ENCODE measurements around the gene TEX38.

The TEX38 gene

GRCh38 chr1:46639547-46639946 is 32.1 kb upstream of the TEX38 start:
- Histone ChIP-seq H3K4me1 (ENCODE audit: low read depth, poor library complexity, severe bottlenecking) (peaks cover 17% of the 10 kb centered on the region), H3K4me2 (no peak overlapping the region), H3K27me3 (ENCODE audit: insufficient read depth, low read depth) (no peaks in the 10 kb centered on the region), H4K20me1 (ENCODE audit: insufficient read depth) (no peaks in the 10 kb centered on the region), H3K36me3 (ENCODE audit: insufficient read depth) (no peaks in the 10 kb centered on the region), H2AFZ (ENCODE audit: low read depth) (no peak overlapping the region), H3K27ac (no peak overlapping the region), H3K9ac (no peak overlapping the region), H3K4me3 (IDR thresholded peaks at IDR 0.05; ENCODE audit: insufficient read depth, low read depth, low read length) (no peak overlapping the region), H3K79me2 (ENCODE audit: insufficient read depth, low read depth) (no peaks in the 10 kb centered on the region)
- no peak for TF ChIP-seq CTCF (conservative IDR thresholded peaks at IDR 0.05; ENCODE audit: low read depth, low read length)

- Histone ChIP-seq H3K27me3 (ENCODE audit: insufficient read depth, low read depth) (no peaks in the 10 kb centered on the region), H3K4me2 (no peak overlapping the region), H3K4me3 (IDR thresholded peaks at IDR 0.05; ENCODE audit: insufficient read depth, low read depth, low read length) (no peak overlapping the region), H4K20me1 (ENCODE audit: insufficient read depth) (no peaks in the 10 kb centered on the region), H3K9ac (no peak overlapping the region), H3K4me1 (ENCODE audit: low read depth, poor library complexity, severe bottlenecking) (peaks cover 17% of the 10 kb centered on the region), H2AFZ (ENCODE audit: low read depth) (no peak overlapping the region), H3K36me3 (ENCODE audit: insufficient read depth) (no peaks in the 10 kb centered on the region), H3K79me2 (ENCODE audit: insufficient read depth, low read depth) (no peaks in the 10 kb centered on the region), H3K27ac (no peak overlapping the region)
- no peak for TF ChIP-seq CTCF (conservative IDR thresholded peaks at IDR 0.05; ENCODE audit: low read depth, low read length)
Observed at GRCh38 chr1:46642115-46642680, 29.5 kb upstream of the TEX38 start.

GRCh38 chr1:46643368-46643775 is 28.3 kb upstream of the TEX38 start:
- no peak overlapping the region for H3K27ac ChIP-seq
- H3K4me3 ChIP-seq (IDR thresholded peaks at IDR 0.05; ENCODE audit: insufficient read depth, low read depth, low read length): no peak overlapping the region
- H3K4me1 ChIP-seq (ENCODE audit: low read depth, poor library complexity, severe bottlenecking): peaks cover 17% of the 10 kb centered on the region
- no peaks in the 10 kb centered on the region for H3K27me3 ChIP-seq (ENCODE audit: insufficient read depth, low read depth)
- H3K9ac ChIP-seq: no peak overlapping the region
- H3K36me3 ChIP-seq (ENCODE audit: insufficient read depth): no peaks in the 10 kb centered on the region
- H3K79me2 ChIP-seq (ENCODE audit: insufficient read depth, low read depth): no peaks in the 10 kb centered on the region
- H4K20me1 ChIP-seq (ENCODE audit: insufficient read depth): no peaks in the 10 kb centered on the region
- no peak for TF ChIP-seq CTCF (conservative IDR thresholded peaks at IDR 0.05; ENCODE audit: low read depth, low read length)
- peak overlapping the region; percentile 17; the same call in 1 of the 2 replicates for H3K4me2 ChIP-seq
- H2AFZ ChIP-seq (ENCODE audit: low read depth): no peak overlapping the region

GRCh38 chr1:46645815-46646214 is 25.8 kb upstream of the TEX38 start:
- H2AFZ ChIP-seq (ENCODE audit: low read depth): no peak overlapping the region
- no peak overlapping the region for H3K4me2 ChIP-seq
- no peak overlapping the region for H3K9ac ChIP-seq
- H3K79me2 ChIP-seq (ENCODE audit: insufficient read depth, low read depth): no peaks in the 10 kb centered on the region
- no peak overlapping the region for H3K27ac ChIP-seq
- TF ChIP-seq CTCF (conservative IDR thresholded peaks at IDR 0.05; ENCODE audit: low read depth, low read length): no peak
- H3K4me3 ChIP-seq (IDR thresholded peaks at IDR 0.05; ENCODE audit: insufficient read depth, low read depth, low read length): no peak overlapping the region
- H4K20me1 ChIP-seq (ENCODE audit: insufficient read depth): no peaks in the 10 kb centered on the region
- H3K36me3 ChIP-seq (ENCODE audit: insufficient read depth): no peaks in the 10 kb centered on the region
- no peaks in the 10 kb centered on the region for H3K27me3 ChIP-seq (ENCODE audit: insufficient read depth, low read depth)
- H3K4me1 ChIP-seq (ENCODE audit: low read depth, poor library complexity, severe bottlenecking): peaks cover 17% of the 10 kb centered on the region
